WTC11 (cell line): ENCODE measurements around the gene SPOP. TPM values are rescaled to one million over a fixed set of nuclear protein-coding genes. Genes with fewer than 3 reads are reported as not detected.

Experiments
- ATAC-seq: fragments of 200-7000 bp; cut with Tn5 transposase; 2 replicates; pipeline ENCODE4 v1.10.0; 2021; ENCODE audit warnings: mild to moderate bottlenecking, moderate library complexity
- CTCF ChIA-PET: fragments of 300-600 bp; sonication (Branson Sonifier 250); formaldehyde crosslinking; loops from one replicate; lab custom pipeline; 2021; ENCODE audit warnings: antibody characterized with exemption; lab: Charles Lee
- POLR2A ChIA-PET: fragments of 350-600 bp; sonication (Branson Sonifier 250); formaldehyde crosslinking; loops from one replicate; lab custom pipeline; 2021; ENCODE audit warnings: antibody characterized with exemption; lab: Charles Lee
- DNase-seq: peaks from one replicate; pipeline ENCODE4 v3.0.0; 2021; ENCODE audit warnings: low spot score
- H3K27ac Mint-ChIP-seq: 2 replicates; pipeline ENCODE4 v1.8.0; 2021; ENCODE audit warnings: mixed read lengths
- H3K27me3 Mint-ChIP-seq: 2 replicates; pipeline ENCODE4 v1.8.0; 2021; ENCODE audit warnings: low read depth, mild to moderate bottlenecking, moderate library complexity, mixed read lengths
- H3K36me3 Mint-ChIP-seq: 2 replicates; pipeline ENCODE4 v1.8.0; 2021; ENCODE audit warnings: mixed read lengths
- H3K4me1 Mint-ChIP-seq: 2 replicates; pipeline ENCODE4 v1.8.0; 2022; ENCODE audit warnings: mixed read lengths
- H3K4me3 Mint-ChIP-seq: 2 replicates; pipeline ENCODE4 v1.8.0; 2021; ENCODE audit warnings: mild to moderate bottlenecking, moderate library complexity, mixed read lengths
- H3K9me3 Mint-ChIP-seq: 2 replicates; pipeline ENCODE4 v1.8.0; 2021; ENCODE audit warnings: mixed read lengths
- NFE2L1 ChIP-seq: sonication (generic); formaldehyde crosslinking; IDR thresholded peaks from 2 replicates; pipeline ENCODE4 v1.8.1; 2023; ENCODE audit warnings: missing genetic modification reagents
- NFYB ChIP-seq: sonication (generic); formaldehyde crosslinking; conservative IDR thresholded peaks from 2 replicates; pipeline ENCODE4 v1.8.0; 2022; ENCODE audit warnings: low read depth, missing genetic modification reagents
- NR3C1 ChIP-seq: sonication (generic); formaldehyde crosslinking; conservative IDR thresholded peaks from 2 replicates; pipeline ENCODE4 v1.8.1; 2023; ENCODE audit warnings: low read depth, mild to moderate bottlenecking, missing genetic modification reagents
- OVOL2 ChIP-seq: fragments of 250-450 bp; sonication (Bioruptor Pico); IDR thresholded peaks from 2 replicates; pipeline ENCODE4 v1.9.0; 2021; ENCODE audit warnings: mild to moderate bottlenecking, borderline replicate concordance
- SMAD4 ChIP-seq: sonication (generic); formaldehyde crosslinking; IDR thresholded peaks from 2 replicates; pipeline ENCODE4 v1.8.0; 2022; ENCODE audit warnings: mild to moderate bottlenecking, missing genetic modification reagents
- TEAD4 ChIP-seq: sonication (generic); formaldehyde crosslinking; IDR thresholded peaks from 2 replicates; pipeline ENCODE4 v1.8.0; 2022; ENCODE audit warnings: mild to moderate bottlenecking, missing genetic modification reagents
- TP53 ChIP-seq: sonication (generic); formaldehyde crosslinking; IDR thresholded peaks from 2 replicates; pipeline ENCODE4 v1.8.1; 2023; ENCODE audit warnings: mild to moderate bottlenecking, missing genetic modification reagents
- ZNF121 ChIP-seq: sonication (generic); formaldehyde crosslinking; IDR thresholded peaks from 2 replicates; pipeline ENCODE4 v1.8.0; 2023; ENCODE audit warnings: missing genetic modification reagents
- ZNF138 ChIP-seq: sonication (generic); formaldehyde crosslinking; conservative IDR thresholded peaks from 2 replicates; pipeline ENCODE4 v1.8.1; 2022; ENCODE audit warnings: mild to moderate bottlenecking, moderate library complexity, missing genetic modification reagents
- ZNF232 ChIP-seq: sonication (generic); formaldehyde crosslinking; IDR thresholded peaks from 2 replicates; pipeline ENCODE4 v1.8.0; 2022; ENCODE audit warnings: mild to moderate bottlenecking, missing genetic modification reagents
- ZNF396 ChIP-seq: fragments of 250-450 bp; sonication (Bioruptor Pico); IDR thresholded peaks from 2 replicates; pipeline ENCODE4 v1.8.0; 2021; ENCODE audit warnings: mild to moderate bottlenecking, moderate library complexity, borderline replicate concordance
- ZNF423 ChIP-seq: fragments of 250-450 bp; sonication (Bioruptor Pico); IDR thresholded peaks from 2 replicates; pipeline ENCODE4 v2.1.2; 2022; ENCODE audit warnings: mild to moderate bottlenecking, moderate library complexity
- total RNA-seq: library from RNA; stranded (reverse); gene quantifications from 3 replicates; pipeline ENCODE4 v1.2.3, GENCODE V29; 2021
- TF ChIP-seq, protein P1 (sequence below): sonication (generic); formaldehyde crosslinking; IDR thresholded peaks from 2 replicates; pipeline ENCODE4 v1.8.1; 2023; ENCODE audit warnings: mild to moderate bottlenecking, moderate library complexity, missing genetic modification reagents
- TF ChIP-seq, protein P2 (sequence below): sonication (generic); formaldehyde crosslinking; IDR thresholded peaks from 2 replicates; pipeline ENCODE4 v1.8.1; 2022; ENCODE audit warnings: mild to moderate bottlenecking, missing genetic modification reagents, moderate library complexity, borderline replicate concordance
- TF ChIP-seq, protein P3 (sequence below): fragments of 250-450 bp; sonication (Bioruptor Pico); conservative IDR thresholded peaks from 2 replicates; pipeline ENCODE4 v1.9.0; 2021; ENCODE audit warnings: mild to moderate bottlenecking
- TF ChIP-seq, protein P4 (sequence below): sonication (generic); formaldehyde crosslinking; IDR thresholded peaks from 2 replicates; pipeline ENCODE4 v1.8.1; 2022; ENCODE audit warnings: low read depth, missing genetic modification reagents, borderline replicate concordance
- TF ChIP-seq, protein P5 (sequence below): fragments of 250-450 bp; sonication (Bioruptor Pico); IDR thresholded peaks from 2 replicates; pipeline ENCODE4 v2.1.2; 2022; ENCODE audit warnings: mild to moderate bottlenecking, moderate library complexity
- TF ChIP-seq, protein P6 (sequence below): sonication (generic); formaldehyde crosslinking; IDR thresholded peaks from 2 replicates; pipeline ENCODE4 v1.8.0; 2022; ENCODE audit warnings: mild to moderate bottlenecking, missing genetic modification reagents
- TF ChIP-seq, protein P7 (sequence below): fragments of 250-450 bp; sonication (Bioruptor Pico); IDR thresholded peaks from 2 replicates; pipeline ENCODE4 v1.8.0; 2021; ENCODE audit warnings: mild to moderate bottlenecking

Gene SPOP
- total RNA-seq, 1 experiment from 2014 or later: 19.2 TPM

DNA sequence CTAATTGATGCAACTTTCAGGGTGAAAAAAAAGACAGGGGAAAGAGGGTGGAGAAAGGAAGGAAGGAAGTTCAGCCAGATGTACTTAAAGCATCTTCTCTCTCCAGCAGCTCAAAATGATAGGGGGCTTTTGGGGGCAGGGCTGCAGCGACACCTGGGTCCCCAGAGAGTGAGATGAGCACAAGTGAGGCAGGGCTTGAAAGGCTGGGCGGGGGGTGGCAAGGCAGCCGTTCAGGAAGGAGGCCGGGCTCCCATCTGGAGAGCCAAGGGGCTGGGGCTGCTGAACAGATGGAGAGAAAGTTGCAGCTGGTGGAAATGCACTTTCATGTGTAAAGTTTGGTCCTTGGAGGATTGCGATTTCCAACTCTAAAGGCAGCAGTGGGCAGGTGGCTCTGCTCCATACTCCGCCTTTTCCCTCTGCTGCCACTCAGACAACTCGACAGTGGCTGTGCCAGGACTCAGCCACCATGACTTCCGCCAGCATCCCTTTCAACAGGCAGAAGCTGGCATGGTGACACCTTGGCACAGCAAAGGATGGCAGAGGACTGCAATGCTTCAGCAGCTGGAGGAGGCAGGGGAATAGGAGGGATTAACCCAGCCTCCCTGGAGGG, 22.2 kb upstream of the SPOP start (continued):
- TF ChIP-seq, protein P1, sequence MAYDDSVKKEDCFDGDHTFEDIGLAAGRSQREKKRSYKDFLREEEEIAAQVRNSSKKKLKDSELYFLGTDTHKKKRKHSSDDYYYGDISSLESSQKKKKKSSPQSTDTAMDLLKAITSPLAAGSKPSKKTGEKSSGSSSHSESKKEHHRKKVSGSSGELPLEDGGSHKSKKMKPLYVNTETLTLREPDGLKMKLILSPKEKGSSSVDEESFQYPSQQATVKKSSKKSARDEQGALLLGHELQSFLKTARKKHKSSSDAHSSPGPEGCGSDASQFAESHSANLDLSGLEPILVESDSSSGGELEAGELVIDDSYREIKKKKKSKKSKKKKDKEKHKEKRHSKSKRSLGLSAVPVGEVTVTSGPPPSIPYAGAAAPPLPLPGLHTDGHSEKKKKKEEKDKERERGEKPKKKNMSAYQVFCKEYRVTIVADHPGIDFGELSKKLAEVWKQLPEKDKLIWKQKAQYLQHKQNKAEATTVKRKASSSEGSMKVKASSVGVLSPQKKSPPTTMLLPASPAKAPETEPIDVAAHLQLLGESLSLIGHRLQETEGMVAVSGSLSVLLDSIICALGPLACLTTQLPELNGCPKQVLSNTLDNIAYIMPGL (CRISPR knock-in tag): no peak
- no peak for TF ChIP-seq ZNF423 (CRISPR knock-in tag)
- TF ChIP-seq, protein P2, sequence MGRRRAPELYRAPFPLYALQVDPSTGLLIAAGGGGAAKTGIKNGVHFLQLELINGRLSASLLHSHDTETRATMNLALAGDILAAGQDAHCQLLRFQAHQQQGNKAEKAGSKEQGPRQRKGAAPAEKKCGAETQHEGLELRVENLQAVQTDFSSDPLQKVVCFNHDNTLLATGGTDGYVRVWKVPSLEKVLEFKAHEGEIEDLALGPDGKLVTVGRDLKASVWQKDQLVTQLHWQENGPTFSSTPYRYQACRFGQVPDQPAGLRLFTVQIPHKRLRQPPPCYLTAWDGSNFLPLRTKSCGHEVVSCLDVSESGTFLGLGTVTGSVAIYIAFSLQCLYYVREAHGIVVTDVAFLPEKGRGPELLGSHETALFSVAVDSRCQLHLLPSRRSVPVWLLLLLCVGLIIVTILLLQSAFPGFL (CRISPR knock-in tag): no peak
- TF ChIP-seq, protein P3, sequence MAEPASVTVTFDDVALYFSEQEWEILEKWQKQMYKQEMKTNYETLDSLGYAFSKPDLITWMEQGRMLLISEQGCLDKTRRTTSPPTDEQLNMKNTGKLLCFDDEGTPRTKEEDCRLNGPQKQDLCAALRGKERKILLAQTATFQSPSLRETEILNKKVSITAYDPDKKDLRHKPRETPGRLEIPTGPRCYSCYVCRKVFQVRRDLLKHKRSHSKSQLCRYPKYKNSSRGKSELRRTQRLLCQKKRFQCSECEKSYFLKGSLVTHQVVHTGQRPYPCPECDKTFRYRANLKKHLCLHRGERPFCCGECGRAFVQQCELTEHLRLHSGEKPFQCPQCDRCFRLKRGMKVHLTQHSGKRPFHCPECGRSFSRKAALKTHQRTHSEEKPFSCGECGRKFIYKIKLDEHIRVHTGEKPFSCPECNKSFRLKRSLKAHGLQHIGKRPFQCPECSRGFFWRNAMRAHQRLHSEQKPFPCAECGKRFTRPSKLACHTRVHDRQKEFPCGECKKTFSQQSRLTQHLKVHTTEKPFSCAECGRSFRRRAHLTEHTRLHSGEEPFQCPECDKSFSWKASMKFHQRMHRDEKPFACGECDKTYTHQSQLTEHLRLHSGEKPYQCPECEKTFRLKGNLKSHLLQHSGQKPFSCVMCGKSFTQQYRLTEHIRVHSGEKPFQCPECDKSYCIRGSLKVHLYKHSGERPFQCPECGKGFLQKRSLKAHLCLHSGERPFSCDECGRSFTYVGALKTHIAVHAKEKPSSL (CRISPR knock-in tag): no peak

DNA sequence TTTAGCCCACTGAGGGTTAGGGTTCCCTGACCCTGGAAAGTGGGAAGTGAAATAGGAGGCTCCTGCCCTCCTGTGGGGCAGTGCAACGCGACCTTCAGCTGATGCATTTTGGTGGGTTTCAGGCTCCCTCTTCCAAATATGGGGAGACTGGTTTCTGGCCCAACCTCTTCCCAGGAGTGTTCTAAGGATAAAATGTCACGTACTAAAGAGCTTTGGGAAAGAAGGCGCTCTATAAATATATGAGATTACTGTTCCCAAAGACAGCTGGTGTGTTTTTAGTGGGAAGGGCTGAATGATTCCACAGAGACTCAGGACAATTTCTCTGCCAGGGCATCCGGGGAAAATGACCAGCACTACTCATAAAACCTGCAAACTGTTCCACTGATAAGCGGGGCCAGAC, 20.1 kb upstream of the SPOP start:
- Mint-ChIP-seq H3K4me3 (no peak overlapping the region), H3K9me3 (no peaks in the 10 kb centered on the region), H3K27me3 (no peaks in the 10 kb centered on the region), H3K4me1 (peaks cover 8% of the 10 kb centered on the region), H3K36me3 (peaks cover 14% of the 10 kb centered on the region), H3K27ac (no peak overlapping the region)
- TF ChIP-seq OVOL2 (CRISPR knock-in tag) (no peak), ZNF423 (CRISPR knock-in tag) (no peak)
- ChIA-PET POLR2A (no interaction called here), CTCF (interaction anchor here (0.7 to 10.8 kb wide), 6 partner anchors 10 to 300 kb away, joined by 3 to 99 read pairs (median 4); partner anchors contain the start of gene SLC35B1)
- DNase-seq (no peak), ATAC-seq (no peak)

DNA sequence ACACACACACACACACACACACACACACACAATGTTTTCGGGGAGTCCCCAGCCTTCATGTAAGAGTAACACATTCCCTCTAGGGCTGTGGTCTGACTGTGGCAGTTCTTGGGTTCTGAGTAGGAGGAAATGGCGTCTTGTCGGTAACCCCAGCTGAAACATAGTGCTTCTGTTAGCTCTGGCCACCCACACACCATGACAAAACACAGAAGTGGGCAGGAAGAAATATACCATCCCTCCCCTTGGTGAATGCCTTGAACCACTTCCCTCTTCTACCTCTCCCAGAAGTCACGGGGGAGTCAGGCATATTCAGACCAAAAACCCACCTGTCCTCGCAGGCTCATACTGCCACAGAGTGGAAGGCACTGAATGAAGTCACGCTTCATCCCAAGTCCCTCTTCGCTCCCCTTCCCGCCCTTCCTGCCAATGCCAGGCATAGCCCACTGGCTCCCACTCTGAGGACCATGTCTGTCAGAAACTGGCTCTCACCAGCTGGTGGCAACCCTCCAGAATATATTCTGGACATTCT, 18.4 kb upstream of the SPOP start:
- H3K4me1 Mint-ChIP-seq: peaks cover 16% of the 10 kb centered on the region
- ATAC-seq (no peak), DNase-seq (no peak)
- ChIA-PET POLR2A (no interaction called here), CTCF (interaction anchor here (0.8 to 10.8 kb wide), 9 partner anchors 12 to 140 kb away, joined by 3 to 99 read pairs (median 6); partner anchors contain the start of genes NXPH3 and SLC35B1)
- no peaks in the 10 kb centered on the region for H3K9me3 Mint-ChIP-seq
- no peaks in the 10 kb centered on the region; the same call in 1 of the 2 replicates for H3K27me3 Mint-ChIP-seq
- H3K27ac Mint-ChIP-seq: no peak overlapping the region
- H3K4me3 Mint-ChIP-seq: no peak overlapping the region
- peaks cover 8% of the 10 kb centered on the region for H3K36me3 Mint-ChIP-seq
- TF ChIP-seq SMAD4 (CRISPR knock-in tag): no peak
- no peak for TF ChIP-seq NFE2L1 (CRISPR knock-in tag)
- TF ChIP-seq, protein P4, sequence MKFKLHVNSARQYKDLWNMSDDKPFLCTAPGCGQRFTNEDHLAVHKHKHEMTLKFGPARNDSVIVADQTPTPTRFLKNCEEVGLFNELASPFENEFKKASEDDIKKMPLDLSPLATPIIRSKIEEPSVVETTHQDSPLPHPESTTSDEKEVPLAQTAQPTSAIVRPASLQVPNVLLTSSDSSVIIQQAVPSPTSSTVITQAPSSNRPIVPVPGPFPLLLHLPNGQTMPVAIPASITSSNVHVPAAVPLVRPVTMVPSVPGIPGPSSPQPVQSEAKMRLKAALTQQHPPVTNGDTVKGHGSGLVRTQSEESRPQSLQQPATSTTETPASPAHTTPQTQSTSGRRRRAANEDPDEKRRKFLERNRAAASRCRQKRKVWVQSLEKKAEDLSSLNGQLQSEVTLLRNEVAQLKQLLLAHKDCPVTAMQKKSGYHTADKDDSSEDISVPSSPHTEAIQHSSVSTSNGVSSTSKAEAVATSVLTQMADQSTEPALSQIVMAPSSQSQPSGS (CRISPR knock-in tag): no peak
- TF ChIP-seq NR3C1 (CRISPR knock-in tag): no peak
- TF ChIP-seq ZNF396: no peak
- TF ChIP-seq, protein P5, sequence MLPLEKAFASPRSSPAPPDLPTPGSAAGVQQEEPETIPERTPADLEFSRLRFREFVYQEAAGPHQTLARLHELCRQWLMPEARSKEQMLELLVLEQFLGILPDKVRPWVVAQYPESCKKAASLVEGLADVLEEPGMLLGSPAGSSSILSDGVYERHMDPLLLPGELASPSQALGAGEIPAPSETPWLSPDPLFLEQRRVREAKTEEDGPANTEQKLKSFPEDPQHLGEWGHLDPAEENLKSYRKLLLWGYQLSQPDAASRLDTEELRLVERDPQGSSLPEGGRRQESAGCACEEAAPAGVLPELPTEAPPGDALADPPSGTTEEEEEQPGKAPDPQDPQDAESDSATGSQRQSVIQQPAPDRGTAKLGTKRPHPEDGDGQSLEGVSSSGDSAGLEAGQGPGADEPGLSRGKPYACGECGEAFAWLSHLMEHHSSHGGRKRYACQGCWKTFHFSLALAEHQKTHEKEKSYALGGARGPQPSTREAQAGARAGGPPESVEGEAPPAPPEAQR (CRISPR knock-in tag): no peak
- TF ChIP-seq, protein P2 (CRISPR knock-in tag): no peak
- TF ChIP-seq NFYB (CRISPR knock-in tag): no peak
- TF ChIP-seq TP53: no peak
- no peak for TF ChIP-seq TEAD4 (CRISPR knock-in tag)
- no peak for TF ChIP-seq ZNF138 (CRISPR knock-in tag)
- TF ChIP-seq, protein P6, sequence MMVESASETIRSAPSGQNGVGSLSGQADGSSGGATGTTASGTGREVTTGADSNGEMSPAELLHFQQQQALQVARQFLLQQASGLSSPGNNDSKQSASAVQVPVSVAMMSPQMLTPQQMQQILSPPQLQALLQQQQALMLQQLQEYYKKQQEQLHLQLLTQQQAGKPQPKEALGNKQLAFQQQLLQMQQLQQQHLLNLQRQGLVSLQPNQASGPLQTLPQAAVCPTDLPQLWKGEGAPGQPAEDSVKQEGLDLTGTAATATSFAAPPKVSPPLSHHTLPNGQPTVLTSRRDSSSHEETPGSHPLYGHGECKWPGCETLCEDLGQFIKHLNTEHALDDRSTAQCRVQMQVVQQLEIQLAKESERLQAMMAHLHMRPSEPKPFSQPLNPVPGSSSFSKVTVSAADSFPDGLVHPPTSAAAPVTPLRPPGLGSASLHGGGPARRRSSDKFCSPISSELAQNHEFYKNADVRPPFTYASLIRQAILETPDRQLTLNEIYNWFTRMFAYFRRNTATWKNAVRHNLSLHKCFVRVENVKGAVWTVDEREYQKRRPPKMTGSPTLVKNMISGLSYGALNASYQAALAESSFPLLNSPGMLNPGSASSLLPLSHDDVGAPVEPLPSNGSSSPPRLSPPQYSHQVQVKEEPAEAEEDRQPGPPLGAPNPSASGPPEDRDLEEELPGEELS (CRISPR knock-in tag): no peak
- TF ChIP-seq, protein P7, sequence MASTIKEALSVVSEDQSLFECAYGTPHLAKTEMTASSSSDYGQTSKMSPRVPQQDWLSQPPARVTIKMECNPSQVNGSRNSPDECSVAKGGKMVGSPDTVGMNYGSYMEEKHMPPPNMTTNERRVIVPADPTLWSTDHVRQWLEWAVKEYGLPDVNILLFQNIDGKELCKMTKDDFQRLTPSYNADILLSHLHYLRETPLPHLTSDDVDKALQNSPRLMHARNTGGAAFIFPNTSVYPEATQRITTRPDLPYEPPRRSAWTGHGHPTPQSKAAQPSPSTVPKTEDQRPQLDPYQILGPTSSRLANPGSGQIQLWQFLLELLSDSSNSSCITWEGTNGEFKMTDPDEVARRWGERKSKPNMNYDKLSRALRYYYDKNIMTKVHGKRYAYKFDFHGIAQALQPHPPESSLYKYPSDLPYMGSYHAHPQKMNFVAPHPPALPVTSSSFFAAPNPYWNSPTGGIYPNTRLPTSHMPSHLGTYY: no peak
- no peak for TF ChIP-seq ZNF232 (CRISPR knock-in tag)
- TF ChIP-seq ZNF121: no peak
